ENCODE measurements around the gene DNAJC3.
"Not testable (repeated sequence)": the region's sequence is repeated elsewhere in the genome, so short reads cannot be mapped to it uniquely, and the experiment has no call there.

Gene DNAJC3

GRCh38 chr13:95781016-95781415 lies 104.1 kb downstream of the DNAJC3 start:
- DNase-seq (ENCODE audit: low read depth): no peak

- not testable (repeated sequence) for DNase-seq (ENCODE audit: low read depth)
These were observed 105.0 kb downstream of the DNAJC3 start for GRCh38 chr13:95781940-95782339.

- no peak for DNase-seq (ENCODE audit: low read depth)
These were observed 106.8 kb downstream of the DNAJC3 start for GRCh38 chr13:95783747-95784146.

- DNase-seq (ENCODE audit: low read depth): no peak
These were observed 107.4 kb downstream of the DNAJC3 start for GRCh38 chr13:95784161-95784899.

- DNase-seq (ENCODE audit: low read depth): no peak
These were observed 108.0 kb downstream of the DNAJC3 start for GRCh38 chr13:95784900-95785290.

- DNase-seq (ENCODE audit: low read depth): no peak
These were observed 110.6 kb downstream of the DNAJC3 start for GRCh38 chr13:95787356-95788099.

- DNase-seq (ENCODE audit: low read depth): no peak
These were observed 111.1 kb downstream of the DNAJC3 start for GRCh38 chr13:95788100-95788463.

GRCh38 chr13:95789315-95789714 lies 112.4 kb downstream of the DNAJC3 start:
- DNase-seq (ENCODE audit: low read depth): not testable (repeated sequence)

- no peak for DNase-seq (ENCODE audit: low read depth)
These were observed 114.3 kb downstream of the DNAJC3 start for GRCh38 chr13:95791084-95791722.

GRCh38 chr13:95793018-95793555 lies 116.1 kb downstream of the DNAJC3 start:
- DNase-seq (ENCODE audit: low read depth): no peak

- no peak for DNase-seq (ENCODE audit: low read depth)
These were observed 116.8 kb downstream of the DNAJC3 start for GRCh38 chr13:95793781-95794180.

GRCh38 chr13:95797016-95797415 lies 120.1 kb downstream of the DNAJC3 start:
- no peak for DNase-seq (ENCODE audit: low read depth)

GRCh38 chr13:95800436-95800835 lies 123.5 kb downstream of the DNAJC3 start:
- no peak for DNase-seq (ENCODE audit: low read depth)

- no peak for DNase-seq (ENCODE audit: low read depth)
These were observed 124.9 kb downstream of the DNAJC3 start for GRCh38 chr13:95801825-95802224.

- DNase-seq (ENCODE audit: low read depth): no peak
These were observed 129.0 kb downstream of the DNAJC3 start for GRCh38 chr13:95805921-95806320.

GRCh38 chr13:95809429-95809828 lies 132.5 kb downstream of the DNAJC3 start:
- no peak for DNase-seq (ENCODE audit: low read depth)

- no peak for DNase-seq (ENCODE audit: low read depth)
These were observed 136.2 kb downstream of the DNAJC3 start for GRCh38 chr13:95813139-95813538.

GRCh38 chr13:95814495-95814894 lies 137.6 kb downstream of the DNAJC3 start:
- DNase-seq (ENCODE audit: low read depth): no peak

GRCh38 chr13:95822303-95822702 lies 145.4 kb downstream of the DNAJC3 start:
- no peak for DNase-seq (ENCODE audit: low read depth)

GRCh38 chr13:95833126-95833525 lies 156.2 kb downstream of the DNAJC3 start:
- DNase-seq (ENCODE audit: low read depth): no peak

- DNase-seq (ENCODE audit: low read depth): no peak
These were observed 156.8 kb downstream of the DNAJC3 start for GRCh38 chr13:95833719-95834118.

- peak; percentile 6 for DNase-seq (ENCODE audit: low read depth)
These were observed 157.3 kb downstream of the DNAJC3 start for GRCh38 chr13:95834134-95834765.

Measured in T-helper 22 cell (primary cell).